RPMI8226 (cell line): ENCODE measurements around the gene MAGI1.

Experiments used
- DNase-seq: peaks from one replicate; pipeline ENCODE4 v3.0.0-alpha.2; 2015

Gene MAGI1

GRCh38 chr3:65605876-65606432 is 432.8 kb downstream of the MAGI1 start:
- no peak for DNase-seq

GRCh38 chr3:65604863-65605526 is 433.7 kb downstream of the MAGI1 start:
- DNase-seq: no peak

- DNase-seq: no peak
Observed at GRCh38 chr3:65603631-65604030, 435.1 kb downstream of the MAGI1 start.

- no peak for DNase-seq
Observed at GRCh38 chr3:65600888-65601287, 437.8 kb downstream of the MAGI1 start.

- no peak for DNase-seq
Observed at GRCh38 chr3:65597952-65598413, 440.7 kb downstream of the MAGI1 start.

- DNase-seq: no peak
Observed at GRCh38 chr3:65597226-65597951, 441.3 kb downstream of the MAGI1 start.

- no peak for DNase-seq
Observed at GRCh38 chr3:65596571-65597225, 442.0 kb downstream of the MAGI1 start.

GRCh38 chr3:65596029-65596300 is 442.8 kb downstream of the MAGI1 start:
- DNase-seq: no peak

GRCh38 chr3:65595222-65596028 is 443.3 kb downstream of the MAGI1 start:
- no peak for DNase-seq

GRCh38 chr3:65593780-65594752 is 444.7 kb downstream of the MAGI1 start:
- no peak for DNase-seq

GRCh38 chr3:65591313-65591712 is 447.4 kb downstream of the MAGI1 start:
- no peak for DNase-seq

- no peak for DNase-seq
Observed at GRCh38 chr3:65588884-65589283, 449.8 kb downstream of the MAGI1 start.

GRCh38 chr3:65587650-65588439 is 450.9 kb downstream of the MAGI1 start:
- no peak for DNase-seq

- no peak for DNase-seq
Observed at GRCh38 chr3:65584913-65585312, 453.8 kb downstream of the MAGI1 start.

GRCh38 chr3:65584002-65584401 is 454.7 kb downstream of the MAGI1 start:
- DNase-seq: no peak

GRCh38 chr3:65583188-65583587 is 455.5 kb downstream of the MAGI1 start:
- no peak for DNase-seq

- DNase-seq: no peak
Observed at GRCh38 chr3:65582012-65582717, 456.6 kb downstream of the MAGI1 start.

- no peak for DNase-seq
Observed at GRCh38 chr3:65581313-65581712, 457.4 kb downstream of the MAGI1 start.

GRCh38 chr3:65578861-65579260 is 459.9 kb downstream of the MAGI1 start:
- no peak for DNase-seq

GRCh38 chr3:65577843-65578430 is 460.8 kb downstream of the MAGI1 start:
- no peak for DNase-seq
